Measurements from ENCODE around the gene QRFP.
A peak's percentile ranks its signal among the peaks of the same experiment; 100 is the strongest.

Gene QRFP

GRCh38 chr9:130903194-130904069 is 6.8 kb upstream of the QRFP start:
- DNase-seq, result no peak

GRCh38 chr9:130902204-130903185 is 5.9 kb upstream of the QRFP start:
- no peak for DNase-seq

DNA sequence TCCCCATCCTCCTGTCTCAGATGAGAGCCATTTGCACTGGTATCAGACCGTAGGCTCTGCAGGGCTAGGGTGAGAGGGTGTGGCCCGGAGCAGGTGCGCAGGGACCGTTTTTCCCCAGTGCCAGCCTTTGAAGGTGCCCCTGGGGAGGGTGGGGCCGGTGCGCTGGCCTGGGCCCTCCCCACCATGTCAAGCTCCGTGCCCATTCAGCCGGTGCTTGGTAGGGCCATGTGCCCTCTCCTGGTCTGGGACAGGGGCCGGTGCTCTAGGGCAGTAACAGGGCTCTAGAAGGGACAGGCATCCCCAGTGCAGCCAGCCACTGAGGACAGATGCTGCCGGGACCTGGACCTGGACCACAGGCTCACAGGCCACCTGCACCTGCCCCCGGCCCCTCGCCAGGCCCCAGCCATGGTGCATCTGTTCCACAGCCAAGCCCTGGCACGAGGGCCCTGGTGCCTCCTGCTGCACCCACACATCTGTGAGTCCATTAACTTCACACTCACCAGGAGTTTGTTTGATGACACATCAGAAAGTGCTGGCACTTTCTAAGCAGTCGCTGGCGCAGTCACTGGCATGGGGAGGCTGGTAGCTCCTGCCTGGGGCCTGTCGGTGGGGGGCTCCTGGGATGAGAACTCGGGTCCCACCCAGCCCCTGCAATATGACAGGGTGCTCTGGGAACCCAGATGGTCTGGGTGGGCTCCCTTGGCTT is 5.0 kb upstream of the QRFP start:
- no peak for DNase-seq

GRCh38 chr9:130900701-130901497 is 4.3 kb upstream of the QRFP start:
- peak in 1 of 2 experiments; percentile 43 for DNase-seq

GRCh38 chr9:130899051-130899748 is 2.6 kb upstream of the QRFP start:
- no peak for DNase-seq

DNA sequence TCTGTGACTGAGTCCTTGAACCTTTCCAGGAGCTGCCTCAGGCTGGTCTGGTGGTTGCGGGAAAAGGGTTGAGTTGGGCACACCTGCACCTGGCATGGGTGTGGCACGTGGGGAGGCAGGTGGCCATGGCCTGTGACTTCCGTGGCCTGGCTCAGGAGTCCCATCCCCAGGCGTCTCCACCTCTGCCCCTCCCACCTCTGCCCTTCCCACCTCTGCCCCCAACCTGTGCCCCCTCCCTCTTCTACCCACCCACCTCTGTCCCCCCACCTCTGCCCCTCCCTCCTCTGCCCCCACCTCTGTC is 1.9 kb upstream of the QRFP start:
- DNase-seq, result no peak

GRCh38 chr9:130897848-130898551 is 1.4 kb upstream of the QRFP start:
- no peak for DNase-seq

DNA sequence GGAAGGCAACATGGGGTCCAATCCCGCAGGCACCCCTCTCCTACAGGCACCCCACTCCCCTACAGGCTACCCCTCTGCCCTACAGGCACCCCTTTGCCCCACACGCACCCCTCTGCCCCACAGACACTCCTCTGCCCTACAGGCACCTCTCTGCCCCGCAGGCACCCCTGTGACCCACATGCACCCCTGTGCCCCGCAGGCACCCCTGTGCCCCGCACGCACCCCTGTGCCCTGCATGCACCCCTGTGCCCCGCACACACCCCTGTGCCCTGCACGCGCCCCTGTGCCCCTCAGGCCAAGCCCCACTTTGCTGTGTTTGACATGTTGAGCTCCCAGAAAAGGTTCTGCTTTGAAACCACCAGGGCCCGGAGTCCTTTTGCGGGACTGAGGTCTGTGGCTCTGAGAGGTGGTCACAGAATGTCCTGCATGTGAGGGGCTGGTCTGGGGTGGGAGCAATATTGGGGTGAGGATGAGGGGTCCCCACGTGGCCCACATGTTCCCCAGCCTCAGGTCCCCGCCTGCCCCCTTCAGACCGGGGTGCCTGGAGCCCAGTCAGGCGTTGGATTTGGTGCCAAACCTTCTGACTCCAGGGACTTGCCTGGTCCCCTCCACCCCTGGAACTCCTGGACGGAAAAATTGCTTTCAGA is 616 bp upstream of the QRFP start:
- no peak for DNase-seq

DNA sequence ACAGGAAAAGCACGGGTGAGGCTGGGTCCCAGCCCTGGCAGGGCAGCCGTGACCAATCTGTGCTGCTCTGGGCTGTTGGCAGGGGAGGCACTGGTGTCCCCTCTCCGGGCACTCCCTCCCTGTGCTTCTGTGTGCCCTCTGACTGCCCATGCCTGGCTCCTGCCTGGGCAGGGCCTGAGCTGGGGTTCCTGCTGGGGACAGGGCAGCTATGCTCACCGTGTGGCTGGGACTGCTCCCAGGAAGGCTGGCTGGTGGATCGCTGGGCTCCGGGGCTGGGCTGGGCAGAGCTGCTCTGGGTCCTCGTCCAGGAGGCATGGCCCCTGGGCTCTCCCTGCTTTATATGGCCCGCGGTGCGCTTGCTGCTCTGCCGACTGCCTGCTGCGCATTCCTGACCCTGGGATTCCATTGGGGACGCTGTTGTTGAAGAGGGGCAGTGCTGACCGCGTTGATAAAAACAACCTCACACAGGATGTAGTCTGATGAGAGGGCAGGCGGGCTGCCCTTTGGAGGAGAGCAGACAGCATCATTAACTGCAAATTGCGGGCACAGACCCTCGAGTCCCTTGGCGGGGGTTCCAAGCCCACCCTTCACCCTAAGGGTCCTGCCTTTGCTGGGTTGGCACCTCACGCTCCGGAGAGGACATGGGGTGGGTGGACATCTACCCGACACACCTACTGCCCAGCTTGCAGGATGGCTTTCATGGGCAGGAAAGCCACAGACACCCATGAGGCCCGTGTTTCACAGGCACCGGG is 955 bp downstream of the QRFP start:
- no peak for DNase-seq

DNA sequence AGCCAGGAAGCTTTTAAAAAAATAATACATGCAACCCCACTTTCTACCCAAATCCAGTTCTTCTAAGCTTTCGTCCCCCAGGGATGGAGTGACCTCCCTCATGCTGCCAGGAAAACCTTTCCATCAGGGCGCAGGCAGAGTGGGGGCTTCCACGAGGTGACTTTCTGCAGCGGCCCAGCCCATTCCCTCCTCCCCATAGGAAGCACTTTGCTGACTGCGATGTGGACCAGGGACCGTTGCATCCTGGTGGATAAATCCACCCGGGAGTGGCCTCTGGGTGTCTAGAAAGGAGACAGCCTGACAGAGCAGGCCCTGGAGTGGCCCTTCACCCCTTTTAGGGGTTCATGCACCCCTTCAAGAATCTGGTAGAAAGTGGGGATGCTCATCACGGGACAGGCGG is 1.6 kb downstream of the QRFP start:
- no peak for DNase-seq

DNA sequence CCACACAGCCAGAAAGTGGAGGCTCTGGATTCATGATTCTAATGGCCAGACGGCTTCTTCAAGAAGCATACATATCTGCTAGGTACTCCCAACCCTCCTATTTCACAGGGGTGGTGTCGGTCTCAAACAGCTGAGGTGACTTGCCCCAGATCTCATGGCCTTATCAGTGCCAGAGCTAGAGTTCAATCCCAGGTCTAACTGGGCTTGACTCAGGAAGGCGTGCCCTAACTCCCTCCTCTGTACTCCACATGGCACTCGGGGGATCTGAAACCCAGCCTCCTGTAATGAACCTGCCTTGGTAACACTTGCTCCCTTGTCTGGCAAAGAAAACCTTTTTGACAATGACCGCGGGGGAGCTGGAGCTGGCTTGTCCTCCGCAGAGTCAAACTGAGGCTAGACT is 2.1 kb downstream of the QRFP start:
- DNase-seq, result no peak

DNA sequence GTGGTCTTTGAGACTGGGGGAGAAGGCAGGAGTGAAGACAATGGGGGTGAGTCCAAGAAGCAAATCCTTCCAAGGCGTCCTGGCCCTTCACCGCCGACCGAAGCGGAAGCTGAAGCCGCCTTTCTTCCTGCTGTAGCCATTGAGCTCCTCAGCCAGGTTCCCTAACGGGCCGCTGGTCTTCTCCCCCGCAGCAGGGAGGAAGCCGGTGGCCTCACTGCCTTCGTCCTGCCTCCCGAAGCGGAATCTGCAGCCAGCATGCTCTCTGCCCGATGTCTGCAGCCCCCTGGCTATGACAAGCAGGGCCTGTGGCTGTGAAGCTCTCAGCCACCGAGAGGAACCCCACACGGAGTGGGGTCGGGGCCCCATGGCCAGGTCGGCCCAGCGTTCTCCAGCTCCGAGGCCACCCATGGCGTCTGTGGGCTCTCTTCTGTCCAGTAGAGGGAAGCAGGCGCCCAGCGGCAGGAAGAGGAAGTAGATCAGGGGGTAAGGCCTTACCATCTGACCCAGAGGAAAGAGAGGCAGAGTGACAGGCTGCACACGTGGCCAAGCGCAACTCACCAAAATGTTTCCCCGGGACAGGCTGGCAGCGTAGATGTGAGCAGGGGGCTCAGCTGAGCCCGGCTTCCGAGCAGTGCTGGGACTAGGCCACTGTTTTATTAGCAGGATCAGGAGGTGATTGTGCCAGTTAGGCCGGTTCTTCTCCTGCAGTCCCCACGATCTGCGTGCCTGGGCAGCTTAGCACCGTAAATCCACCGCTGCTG is 3.1 kb downstream of the QRFP start:
- no peak for DNase-seq

- DNase-seq, result no peak
Observed at GRCh38 chr9:130892477-130893304, 3.9 kb downstream of the QRFP start.

DNA sequence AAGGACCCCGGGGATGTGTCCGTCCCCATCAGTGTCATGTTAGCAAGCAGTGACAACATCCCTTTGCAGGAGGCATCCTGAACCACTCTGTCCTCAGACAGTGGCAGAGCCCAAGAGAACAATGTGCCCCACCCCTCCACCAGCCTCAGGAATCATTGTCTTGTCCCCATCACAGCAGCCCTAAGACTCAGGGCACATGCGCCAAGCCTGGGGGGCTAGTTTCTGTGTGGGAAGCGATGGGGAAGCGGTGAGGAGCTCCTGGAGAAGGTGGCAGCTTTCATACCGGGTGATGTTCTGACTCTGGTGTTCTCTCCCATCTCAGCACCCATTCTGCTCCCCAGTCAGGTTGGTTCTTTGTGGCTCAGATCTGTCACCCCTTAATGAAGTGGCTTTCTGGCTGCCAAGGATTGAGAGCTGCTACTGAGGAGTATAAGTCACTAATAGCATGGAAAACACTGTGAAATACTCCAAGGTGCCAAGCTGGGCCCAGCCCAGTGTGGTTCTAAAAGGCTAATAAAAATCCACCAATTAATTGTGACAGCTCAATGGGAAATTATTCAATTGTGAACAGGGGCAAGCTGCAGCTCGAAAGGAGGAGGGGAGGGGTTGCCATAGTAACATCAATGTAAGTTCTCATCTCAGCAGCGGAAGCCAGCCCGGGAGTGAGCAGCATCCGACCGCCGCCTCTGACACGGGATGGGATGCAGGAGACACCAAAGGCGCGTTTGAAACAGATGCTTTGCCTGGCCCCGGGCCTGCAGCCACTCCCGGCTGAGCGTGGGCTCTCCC is 4.7 kb downstream of the QRFP start:
- no peak for DNase-seq

GRCh38 chr9:130890870-130891687 is 5.5 kb downstream of the QRFP start:
- no peak for DNase-seq

DNA sequence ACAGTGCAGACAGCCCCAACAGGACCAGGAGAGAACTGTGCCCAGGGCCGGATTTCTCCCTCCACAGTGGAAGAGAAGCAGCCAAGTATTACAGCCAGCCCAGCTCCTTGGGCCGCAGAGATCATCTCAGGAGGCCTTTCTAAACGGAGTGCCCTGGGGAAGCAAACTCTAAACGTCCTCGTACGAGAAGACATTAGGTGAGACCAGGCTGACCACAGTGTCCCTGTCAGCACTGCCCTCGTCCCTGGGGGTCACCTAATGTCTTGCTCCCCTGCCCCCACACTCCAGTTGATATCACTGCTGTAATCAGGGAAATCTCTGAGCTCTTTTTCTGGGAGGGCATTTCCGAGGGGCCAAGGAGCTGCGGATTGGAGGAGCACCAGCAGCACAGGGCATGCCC is 6.5 kb downstream of the QRFP start:
- DNase-seq, result no peak

Measured in NCI-H2081 (cell line).